GM23338 (cell line): Measurements from ENCODE around the gene KCNK17. TPM values are rescaled to one million over a fixed set of nuclear protein-coding genes. Genes with fewer than 3 reads are reported as not detected.

ENCODE experiments used
- ATAC-seq: fragments of 200-7000 bp; cut with Tn5 transposase; 3 replicates; pipeline ENCODE4 v1.9.1; 2020
- DNase-seq: peaks from one replicate; pipeline ENCODE4 v3.0.0-alpha.2; 2015; ENCODE audit warnings: low spot score
- H2AFZ ChIP-seq: fragments of 200-600 bp; sonication (generic); 2 replicates; pipeline ENCODE4 v1.8.0; 2016; ENCODE audit warnings: antibody characterized with exemption, mild to moderate bottlenecking, moderate library complexity
- H3F3A ChIP-seq: fragments of 200-600 bp; sonication (generic); replicated peaks from 2 replicates; pipeline ENCODE4 v1.8.0; 2017; ENCODE audit warnings: antibody characterized with exemption, mixed run types, low read depth
- H3K27ac ChIP-seq: fragments of 200-600 bp; sonication (generic); 2 replicates; pipeline ENCODE4 v1.6.1; 2016; ENCODE audit warnings: low read depth
- H3K27me3 ChIP-seq: fragments of 200-600 bp; sonication (generic); 2 replicates; pipeline ENCODE4 v1.8.0; 2016; ENCODE audit warnings: mild to moderate bottlenecking, mixed run types, moderate library complexity; ENCODE audit not compliant: insufficient read depth
- H3K36me3 ChIP-seq: fragments of 200-600 bp; sonication (generic); 2 replicates; pipeline ENCODE4 v1.8.0; 2016; ENCODE audit warnings: mild to moderate bottlenecking; ENCODE audit not compliant: insufficient read depth
- H3K4me1 ChIP-seq: fragments of 200-600 bp; sonication (generic); 2 replicates; pipeline ENCODE4 v1.8.0; 2016; ENCODE audit warnings: mild to moderate bottlenecking, moderate library complexity; ENCODE audit not compliant: insufficient read depth
- H3K4me2 ChIP-seq: fragments of 200-600 bp; sonication (generic); 2 replicates; pipeline ENCODE4 v1.7.1; 2017; ENCODE audit warnings: mixed run types
- H3K4me3 ChIP-seq: fragments of 200-600 bp; sonication (generic); 2 replicates; pipeline ENCODE4 v1.6.1; 2016; ENCODE audit warnings: mixed run types
- H3K79me2 ChIP-seq: fragments of 200-600 bp; sonication (generic); replicated peaks from 2 replicates; pipeline ENCODE4 v1.8.0; 2017; ENCODE audit warnings: mild to moderate bottlenecking; ENCODE audit not compliant: insufficient read depth
- H3K9me2 ChIP-seq: fragments of 200-600 bp; sonication (generic); 2 replicates; pipeline ENCODE4 v1.8.0; 2017; ENCODE audit not compliant: insufficient read depth
- H4K20me1 ChIP-seq: fragments of 200-600 bp; sonication (generic); replicated peaks from 2 replicates; pipeline ENCODE4 v1.8.0; 2017; ENCODE audit warnings: mild to moderate bottlenecking; ENCODE audit not compliant: insufficient read depth
- H3K27ac Mint-ChIP-seq: 2 replicates; pipeline ENCODE4 v1.8.0; 2020; ENCODE audit warnings: inconsistent platforms, mild to moderate bottlenecking, moderate library complexity, mixed read lengths
- H3K27me3 Mint-ChIP-seq: 3 replicates; pipeline ENCODE4 v1.8.0; 2022; ENCODE audit warnings: low read depth, mild to moderate bottlenecking, moderate library complexity, mixed read lengths, inconsistent platforms; ENCODE audit not compliant: insufficient read depth, poor library complexity
- H3K36me3 Mint-ChIP-seq: 3 replicates; pipeline ENCODE4 v1.8.0; 2021; ENCODE audit warnings: low read depth, mild to moderate bottlenecking, inconsistent platforms, moderate library complexity, mixed read lengths
- H3K4me1 Mint-ChIP-seq: 3 replicates; pipeline ENCODE4 v1.8.0; 2020; ENCODE audit warnings: mild to moderate bottlenecking, inconsistent platforms, mixed read lengths
- H3K4me3 Mint-ChIP-seq: 3 replicates; pipeline ENCODE4 v1.8.0; 2021; ENCODE audit warnings: moderate library complexity, mild to moderate bottlenecking, inconsistent platforms, mixed read lengths
- H3K9me3 Mint-ChIP-seq: 3 replicates; pipeline ENCODE4 v1.8.0; 2020; ENCODE audit warnings: moderate library complexity, mild to moderate bottlenecking, inconsistent platforms, mixed read lengths
- CREB1 ChIP-seq: fragments of 250-450 bp; sonication (Bioruptor Pico); IDR thresholded peaks from 2 replicates; pipeline ENCODE4 v1.5.0; 2020; ENCODE audit warnings: low read depth, mild to moderate bottlenecking, moderate library complexity
- CTCF ChIP-seq, 2 experiments: fragments of 200-600 bp in 1 of 2; sonication (generic) in 1 of 2; conservative IDR thresholded peaks; 2 replicates each; pipeline versions ENCODE4 v1.5.1 to v1.6.1; 2016 to 2017; ENCODE audit warnings: antibody characterized with exemption in 2 of 2, low read depth in 2 of 2, mild to moderate bottlenecking in 2 of 2, moderate library complexity in 1 of 2
- ETS1 ChIP-seq: IDR thresholded peaks from 2 replicates; pipeline ENCODE4 v1.6.1; 2016; ENCODE audit warnings: antibody characterized with exemption
- EZH2phosphoT487 ChIP-seq: fragments of 200-600 bp; sonication (generic); IDR thresholded peaks from one replicate; pipeline ENCODE4 v1.8.1; 2018; ENCODE audit warnings: antibody characterized with exemption; ENCODE audit not compliant: unreplicated experiment
- JUNB ChIP-seq: IDR thresholded peaks from one replicate; pipeline ENCODE4 v1.6.1; 2016; ENCODE audit warnings: antibody characterized with exemption; ENCODE audit not compliant: unreplicated experiment
- NANOG ChIP-seq: IDR thresholded peaks from 2 replicates; pipeline ENCODE4 v1.6.1; 2016; ENCODE audit warnings: antibody characterized with exemption, borderline replicate concordance
- POLR2AphosphoS5 ChIP-seq: IDR thresholded peaks from 2 replicates; pipeline ENCODE4 v1.6.1; 2016; ENCODE audit warnings: antibody characterized with exemption, low read depth
- REST ChIP-seq: IDR thresholded peaks from one replicate; pipeline ENCODE4 v1.6.1; 2018; ENCODE audit warnings: antibody characterized with exemption; ENCODE audit not compliant: unreplicated experiment
- STAT1 ChIP-seq: IDR thresholded peaks from one replicate; pipeline ENCODE4 v1.6.1; 2016; ENCODE audit warnings: antibody characterized with exemption; ENCODE audit not compliant: unreplicated experiment
- ZNF114 ChIP-seq: fragments of 250-450 bp; sonication (Bioruptor Pico); IDR thresholded peaks from 2 replicates; pipeline ENCODE4 v1.5.0; 2020; ENCODE audit warnings: mild to moderate bottlenecking, moderate library complexity
- ZNF331 ChIP-seq: fragments of 250-450 bp; sonication (Bioruptor Pico); IDR thresholded peaks from 2 replicates; pipeline ENCODE4 v1.5.0; 2020; ENCODE audit warnings: low read depth, mild to moderate bottlenecking, moderate library complexity
- polyA plus RNA-seq: library from polyadenylated mRNA; unstranded; fragments of >200 nt; fragmentation: Nextera tagmentation; extraction: Ambion mirVana; gene quantifications from 2 replicates; pipeline ENCODE4 v1.2.1, GENCODE V29; 2016
- total RNA-seq: library from RNA; depleted of rRNA; stranded (reverse); fragments of >200 nt; shearing (Covaris generic); gene quantifications from 2 replicates; pipeline ENCODE4 v1.2.3, GENCODE V29; 2014

Gene KCNK17
- total and polyA plus RNA-seq, 2 experiments from 2014 or later = 2.2 to 3.1 TPM

- Histone ChIP-seq H3K27me3 (no peaks in the 10 kb centered on the region), H4K20me1 (no peaks in the 10 kb centered on the region), H3K4me3 (no peak overlapping the region), H3K9me2 (peaks cover 9% of the 10 kb centered on the region; the same call in 1 of the 2 replicates), H3K27ac (no peak overlapping the region), H3K4me2 (no peak overlapping the region), H3K4me1 (peaks cover 6% of the 10 kb centered on the region), H2AFZ (no peak overlapping the region), H3K79me2 (no peaks in the 10 kb centered on the region), H3F3A (no peaks in the 10 kb centered on the region), H3K36me3 (no peaks in the 10 kb centered on the region)
- peak; percentile 79 for ATAC-seq
- no peaks in the 10 kb centered on the region for H3K9me3 Mint-ChIP-seq
- peaks cover 11% of the 10 kb centered on the region for H3K27me3 Mint-ChIP-seq
- TF ChIP-seq ETS1 (no peak), CTCF (conservative IDR thresholded peaks at IDR 0.05; ENCODE audit: low read depth in 2 of 2) (peak; percentile 93 to 96), NANOG (no peak), ZNF114 (CRISPR knock-in tag) (no peak)
- DNase-seq = peak; percentile 90
- no peaks in the 10 kb centered on the region for H3K36me3 Mint-ChIP-seq
- H3K4me3 Mint-ChIP-seq = no peak overlapping the region
- peaks cover 22% of the 10 kb centered on the region for H3K4me1 Mint-ChIP-seq
- H3K27ac Mint-ChIP-seq = no peak overlapping the region
Observed at GRCh38 chr6:39347906-39348585, 33.8 kb upstream of the KCNK17 start.

GRCh38 chr6:39347206-39347605 lies 33.0 kb upstream of the KCNK17 start:
- H3K4me3 Mint-ChIP-seq = no peak overlapping the region
- no peak overlapping the region for H3K4me3 ChIP-seq
- no peaks in the 10 kb centered on the region for H3K36me3 ChIP-seq
- H3K36me3 Mint-ChIP-seq = no peaks in the 10 kb centered on the region
- ATAC-seq (no peak), DNase-seq (no peak)
- H4K20me1 ChIP-seq = no peaks in the 10 kb centered on the region; the same call in 1 of the 2 replicates
- H3F3A ChIP-seq = no peaks in the 10 kb centered on the region
- no peaks in the 10 kb centered on the region for H3K79me2 ChIP-seq
- no peak overlapping the region for H3K27ac ChIP-seq
- no peak overlapping the region for H2AFZ ChIP-seq
- H3K4me1 ChIP-seq = peaks cover 6% of the 10 kb centered on the region
- H3K4me2 ChIP-seq = no peak overlapping the region
- peaks cover 11% of the 10 kb centered on the region for H3K27me3 Mint-ChIP-seq
- no peaks in the 10 kb centered on the region for H3K27me3 ChIP-seq
- no peaks in the 10 kb centered on the region for H3K9me3 Mint-ChIP-seq
- peaks cover 22% of the 10 kb centered on the region for H3K4me1 Mint-ChIP-seq
- no peak overlapping the region for H3K27ac Mint-ChIP-seq
- H3K9me2 ChIP-seq = peaks cover 9% of the 10 kb centered on the region; the same call in 1 of the 2 replicates
- TF ChIP-seq JUNB (no peak), NANOG (no peak), CREB1 (CRISPR knock-in tag) (no peak), ZNF331 (CRISPR knock-in tag) (no peak), STAT1 (no peak), EZH2phosphoT487 (no peak), CTCF (conservative IDR thresholded peaks at IDR 0.05; ENCODE audit: low read depth in 2 of 2) (no peak), POLR2AphosphoS5 (no peak), REST (no peak), ETS1 (no peak)
